Left lung (tissue), 14 donors: ENCODE results near the gene ATP11B. TPM values are rescaled to one million over a fixed set of nuclear protein-coding genes. Genes with fewer than 3 reads are reported as not detected.

Experiments
- ATAC-seq: fragments of 200-7000 bp; cut with Tn5 transposase; one replicate; pipeline ENCODE4 v1.9.1; 2020; ENCODE audit warnings: moderate library complexity
- DNase-seq, 4 donors: peaks; one replicate each; pipeline ENCODE4 v3.0.0-alpha.2; 2013 to 2020
- H3K27ac ChIP-seq, 2 donors: fragments of 200-600 bp; sonication (generic) in 1 of 2; one replicate each; pipeline versions ENCODE4 v1.5.0 to v1.8.0; 2020 to 2021
- H3K27me3 ChIP-seq, 2 donors: fragments of 200-600 bp; sonication (generic) in 1 of 2; one replicate each; pipeline versions ENCODE4 v1.5.0 to v1.8.0; 2020 to 2021
- H3K36me3 ChIP-seq, 2 donors: fragments of 200-600 bp; sonication (generic) in 1 of 2; one replicate each; pipeline versions ENCODE4 v1.5.0 to v1.8.0; 2020 to 2021
- H3K4me1 ChIP-seq, 2 donors: fragments of 200-600 bp; one replicate each; pipeline ENCODE4 v1.8.0; 2021
- H3K4me3 ChIP-seq, 2 donors: fragments of 200-600 bp; sonication (generic) in 1 of 2; one replicate each; pipeline versions ENCODE4 v1.5.0 to v1.8.0; 2020 to 2021; ENCODE audit warnings: mild to moderate bottlenecking in 1 of 2
- H3K9me3 ChIP-seq, 2 donors: fragments of 200-600 bp; sonication (generic) in 1 of 2; one replicate each; pipeline versions ENCODE4 v1.5.0 to v1.8.0; 2020 to 2021
- intact Hi-C, 2 donors: fragments of 100-400 bp; cut with DNase I; formaldehyde crosslinking; loops; one replicate each; pipeline versions ENCODE4 v1.11.2 to v1.14.2; 2022
- long read RNA-seq, 12 donors: library from polyadenylated mRNA in 2 of 12; unstranded in 2 of 12; transcript quantifications; one replicate each; pipeline ENCODE4 v2.0.0 and lab custom pipeline, GENCODE V29; 2019 to 2026
- polyA plus RNA-seq, 6 donors: library from polyadenylated mRNA; unstranded; fragments of 120-200 nt; gene quantifications; one replicate each; pipeline ENCODE4 v1.2.1, GENCODE V29; 2013; ENCODE audit not compliant: insufficient read length in 6 of 6
- total RNA-seq, 2 donors: library from RNA; stranded (reverse); fragmentation: NEBNext Ultra II Directional; extraction: Animal tissue kit (Norgen Biotek cat#: 25700); gene quantifications; one replicate each; pipeline ENCODE4 v1.2.1, GENCODE V29; 2021
- TF ChIP-seq, protein P1 (sequence below), 2 donors: fragments of 200-600 bp; sonication (generic) in 1 of 2; IDR thresholded peaks; one replicate each; pipeline versions ENCODE4 v1.5.0 to v1.8.0; 2021; ENCODE audit warnings: antibody characterized with exemption in 2 of 2
- donor health status: DM: no; HTN: yes; CAD: no.
- donor health status: DM: no; HTN: no; CAD: no.

ATP11B gene
- 10 to 100 TPM; 72.9 to 85.0 TPM for total RNA-seq
- 10 to 100 TPM; 53.9 to 69.6 (median 59.1) TPM for polyA plus RNA-seq
- long read RNA-seq, donor 1, full-length matches to known transcripts, result 5 of 12 reads
- long read RNA-seq, donor 1, partial matches to known transcripts, result 7 of 12 reads
- long read RNA-seq, donor 1, other reads (novel, unspliced or antisense), result 0 of 12 reads
- long read RNA-seq, donor 2, full-length matches to known transcripts, result 2 of 2 reads
- long read RNA-seq, donor 2, partial matches to known transcripts, result 0 of 2 reads
- long read RNA-seq, donor 2, other reads (novel, unspliced or antisense), result 0 of 2 reads
- long read RNA-seq, donor 3, result 0 reads
- long read RNA-seq, donor 4, partial matches to known transcripts, result 0 of 1 reads
- long read RNA-seq, donor 4, other reads (novel, unspliced or antisense), result 1 of 1 reads
- long read RNA-seq, donor 5, full-length matches to known transcripts, result 2 of 2 reads
- long read RNA-seq, donor 5, partial matches to known transcripts, result 0 of 2 reads
- long read RNA-seq, donor 5, other reads (novel, unspliced or antisense), result 0 of 2 reads
- long read RNA-seq, donor 6, full-length matches to known transcripts, result 2 of 2 reads
- long read RNA-seq, donor 6, partial matches to known transcripts, result 0 of 2 reads
- long read RNA-seq, donor 6, other reads (novel, unspliced or antisense), result 0 of 2 reads
- long read RNA-seq, donor 7, full-length matches to known transcripts, result 1 of 1 reads
- long read RNA-seq, donor 7, partial matches to known transcripts, result 0 of 1 reads
- long read RNA-seq, donor 7, other reads (novel, unspliced or antisense), result 0 of 1 reads
- long read RNA-seq, donor 8, full-length matches to known transcripts, result 1 of 1 reads
- long read RNA-seq, donor 8, partial matches to known transcripts, result 0 of 1 reads
- long read RNA-seq, donor 8, other reads (novel, unspliced or antisense), result 0 of 1 reads
- long read RNA-seq, donor 9, result 0 reads
- long read RNA-seq, donor 10, partial matches to known transcripts, result 2 of 2 reads
- long read RNA-seq, donor 10, other reads (novel, unspliced or antisense), result 0 of 2 reads
- long read RNA-seq, donor 11, partial matches to known transcripts, result 0 of 10 reads
- long read RNA-seq, donor 11, other reads (novel, unspliced or antisense), result 10 of 10 reads
- long read RNA-seq, donor 12, full-length matches to known transcripts, result 2 of 2 reads
- long read RNA-seq, donor 12, partial matches to known transcripts, result 0 of 2 reads
- long read RNA-seq, donor 12, other reads (novel, unspliced or antisense), result 0 of 2 reads

- peak; percentile 77 to 95 (median 80) for DNase-seq
- Histone ChIP-seq H3K27me3 (no peaks in the 10 kb centered on the region), H3K27ac (peak within 1 kb of the TSS; percentile 93 to 98), H3K36me3 (no peaks in the 10 kb centered on the region), H3K4me1 (peaks cover 3 to 52% of the 10 kb centered on the region in 2 donors), H3K9me3 (no peaks in the 10 kb centered on the region), H3K4me3 (peak within 1 kb of the TSS; percentile 73 to 75)
- intact Hi-C loops, result no loop called here
- TF ChIP-seq, protein P1, sequence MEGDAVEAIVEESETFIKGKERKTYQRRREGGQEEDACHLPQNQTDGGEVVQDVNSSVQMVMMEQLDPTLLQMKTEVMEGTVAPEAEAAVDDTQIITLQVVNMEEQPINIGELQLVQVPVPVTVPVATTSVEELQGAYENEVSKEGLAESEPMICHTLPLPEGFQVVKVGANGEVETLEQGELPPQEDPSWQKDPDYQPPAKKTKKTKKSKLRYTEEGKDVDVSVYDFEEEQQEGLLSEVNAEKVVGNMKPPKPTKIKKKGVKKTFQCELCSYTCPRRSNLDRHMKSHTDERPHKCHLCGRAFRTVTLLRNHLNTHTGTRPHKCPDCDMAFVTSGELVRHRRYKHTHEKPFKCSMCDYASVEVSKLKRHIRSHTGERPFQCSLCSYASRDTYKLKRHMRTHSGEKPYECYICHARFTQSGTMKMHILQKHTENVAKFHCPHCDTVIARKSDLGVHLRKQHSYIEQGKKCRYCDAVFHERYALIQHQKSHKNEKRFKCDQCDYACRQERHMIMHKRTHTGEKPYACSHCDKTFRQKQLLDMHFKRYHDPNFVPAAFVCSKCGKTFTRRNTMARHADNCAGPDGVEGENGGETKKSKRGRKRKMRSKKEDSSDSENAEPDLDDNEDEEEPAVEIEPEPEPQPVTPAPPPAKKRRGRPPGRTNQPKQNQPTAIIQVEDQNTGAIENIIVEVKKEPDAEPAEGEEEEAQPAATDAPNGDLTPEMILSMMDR (IDR thresholded peaks at IDR 0.05), result no peak
- peak; percentile 90 for ATAC-seq
Measured at GRCh38 chr3:182792901-182793662, at the start of gene ATP11B. Gene ATP11B, plus strand, starts transcription at chr3:182793504. Its CDS starts 256 bp downstream, at chr3:182793760.

DNA sequence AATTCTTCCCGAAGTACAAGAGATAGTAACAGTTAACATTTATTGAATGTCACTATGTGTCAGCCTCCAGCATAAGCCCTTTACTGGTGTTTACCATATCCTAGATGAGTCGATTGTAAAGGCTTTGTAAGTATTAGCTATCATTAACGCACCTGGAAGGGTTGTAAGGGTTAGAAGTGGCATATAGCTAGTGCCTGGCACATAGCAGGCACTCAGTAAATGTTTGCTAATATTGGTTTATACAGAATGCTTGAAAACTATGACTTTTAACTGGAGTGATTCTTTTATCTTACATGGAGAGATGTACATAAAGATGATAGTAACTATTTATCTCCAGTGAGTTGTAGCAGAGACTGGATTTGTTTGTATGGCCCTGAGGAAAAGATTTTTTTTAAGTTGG lies 46.3 kb upstream of the ATP11B start:
- Histone ChIP-seq H3K4me1 (no peaks in the 10 kb centered on the region), H3K4me3 (no peak overlapping the region), H3K27me3 (no peaks in the 10 kb centered on the region), H3K9me3 (peaks cover 0 to 1% of the 10 kb centered on the region in 2 donors), H3K27ac (no peak overlapping the region), H3K36me3 (no peaks in the 10 kb centered on the region)
- intact Hi-C loops, result no loop called here
- ATAC-seq (no peak), DNase-seq (no peak)
- TF ChIP-seq, protein P1 (IDR thresholded peaks at IDR 0.05), result no peak

DNA sequence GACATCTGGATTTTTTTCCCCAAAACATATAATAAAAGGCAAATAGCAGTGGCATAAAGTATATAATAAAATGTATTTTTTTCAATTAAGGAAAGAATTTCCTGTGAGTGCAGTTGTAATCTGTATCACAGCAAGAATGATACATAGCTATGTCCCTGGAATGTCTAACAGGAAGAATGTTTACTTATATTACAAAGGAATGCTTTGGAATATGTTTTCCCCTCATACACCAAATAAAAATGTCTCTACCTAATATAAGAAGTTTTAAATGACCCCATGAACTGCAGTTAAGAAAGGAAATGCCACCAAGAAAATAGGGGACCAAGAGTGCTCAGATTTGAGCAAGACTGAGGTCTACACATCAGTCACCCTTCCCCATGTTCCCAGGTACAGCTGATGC lies 38.0 kb upstream of the ATP11B start:
- TF ChIP-seq, protein P1 (IDR thresholded peaks at IDR 0.05), result no peak
- H3K4me1 ChIP-seq, result no peaks in the 10 kb centered on the region
- H3K27me3 ChIP-seq, result no peaks in the 10 kb centered on the region
- peaks cover 0 to 3% of the 10 kb centered on the region in 2 donors for H3K9me3 ChIP-seq
- H3K36me3 ChIP-seq, result no peaks in the 10 kb centered on the region
- ATAC-seq (no peak), DNase-seq (no peak)
- no peak overlapping the region for H3K27ac ChIP-seq
- intact Hi-C loops, result no loop called here
- no peak overlapping the region for H3K4me3 ChIP-seq

- Histone ChIP-seq H3K27ac (no peak overlapping the region), H3K27me3 (no peaks in the 10 kb centered on the region), H3K4me1 (no peaks in the 10 kb centered on the region), H3K36me3 (no peaks in the 10 kb centered on the region), H3K9me3 (peaks cover 0 to 3% of the 10 kb centered on the region in 2 donors), H3K4me3 (no peak overlapping the region)
- intact Hi-C loops, result no loop called here
- TF ChIP-seq, protein P1 (IDR thresholded peaks at IDR 0.05), result no peak
- no peak for DNase-seq
- ATAC-seq, result no peak
Measured at GRCh38 chr3:182755712-182756111, 37.6 kb upstream of the ATP11B start.
